Lower leg skin (tissue), 3 donors: ENCODE data around the gene TSHZ2.

ENCODE experiments used
- POLR2A ChIP-seq, 2 donors: fragments of 450-650 bp; IDR thresholded peaks; one replicate each; pipeline ENCODE4 v1.6.1; 2016 to 2017; ENCODE audit warnings: antibody characterized with exemption in 2 of 2, mild to moderate bottlenecking in 1 of 2, moderate library complexity in 1 of 2
- TF ChIP-seq, protein P1 (sequence below), 3 donors: fragments of 450-650 bp; IDR thresholded peaks; one replicate each; pipeline ENCODE4 v1.5.1; 2016; ENCODE audit warnings: antibody characterized with exemption in 3 of 3, mild to moderate bottlenecking in 3 of 3, moderate library complexity in 2 of 3

- TF ChIP-seq, protein P1, sequence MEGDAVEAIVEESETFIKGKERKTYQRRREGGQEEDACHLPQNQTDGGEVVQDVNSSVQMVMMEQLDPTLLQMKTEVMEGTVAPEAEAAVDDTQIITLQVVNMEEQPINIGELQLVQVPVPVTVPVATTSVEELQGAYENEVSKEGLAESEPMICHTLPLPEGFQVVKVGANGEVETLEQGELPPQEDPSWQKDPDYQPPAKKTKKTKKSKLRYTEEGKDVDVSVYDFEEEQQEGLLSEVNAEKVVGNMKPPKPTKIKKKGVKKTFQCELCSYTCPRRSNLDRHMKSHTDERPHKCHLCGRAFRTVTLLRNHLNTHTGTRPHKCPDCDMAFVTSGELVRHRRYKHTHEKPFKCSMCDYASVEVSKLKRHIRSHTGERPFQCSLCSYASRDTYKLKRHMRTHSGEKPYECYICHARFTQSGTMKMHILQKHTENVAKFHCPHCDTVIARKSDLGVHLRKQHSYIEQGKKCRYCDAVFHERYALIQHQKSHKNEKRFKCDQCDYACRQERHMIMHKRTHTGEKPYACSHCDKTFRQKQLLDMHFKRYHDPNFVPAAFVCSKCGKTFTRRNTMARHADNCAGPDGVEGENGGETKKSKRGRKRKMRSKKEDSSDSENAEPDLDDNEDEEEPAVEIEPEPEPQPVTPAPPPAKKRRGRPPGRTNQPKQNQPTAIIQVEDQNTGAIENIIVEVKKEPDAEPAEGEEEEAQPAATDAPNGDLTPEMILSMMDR (IDR thresholded peaks at IDR 0.05) = no peak
- no peak for TF ChIP-seq POLR2A (IDR thresholded peaks at IDR 0.05)
Observed at GRCh38 chr20:53237461-53237860, 265.3 kb downstream of the TSHZ2 start.
